ENCODE results near the gene MLC1. TPM values are rescaled to one million over a fixed set of nuclear protein-coding genes. Genes with fewer than 3 reads are reported as not detected.

The MLC1 gene
- total RNA-seq, 6 experiments from 2014 or later: 0.60 to 0.68 TPM; not detected in 4

GRCh38 chr22:50009765-50010675 is 75.2 kb downstream of the MLC1 start:
- H3K9me3 ChIP-seq: no peaks in the 10 kb centered on the region
- H3K4me3 ChIP-seq: no peak overlapping the region
- no peak for ATAC-seq
- DNase-seq: peak in 2 of 3 donors; percentile 21 to 58
- no peak overlapping the region for H3K27ac ChIP-seq
- peaks cover 0 to 22% of the 10 kb centered on the region in 2 donors for H3K27me3 ChIP-seq
- H3K4me1 ChIP-seq: peaks cover 0 to 2% (median 0%) of the 10 kb centered on the region in 4 donors
- no CpG with 5 or more reads among the region's 46 CpGs for WGBS (ENCODE audit: insufficient coverage, low coverage, low lambda C conversion rate, missing lambda C conversion rate)
- TF ChIP-seq POLR2A (IDR thresholded peaks at IDR 0.05) (no peak), CTCF (IDR thresholded peaks at IDR 0.05) (no peak)
- no peaks in the 10 kb centered on the region for H3K36me3 ChIP-seq
- intact Hi-C loops (cut with DNase I): no loop called here

Other genes starting within 250 kb of the MLC1 start
- gene ZBED4, start 231.6 kb downstream of the MLC1 start, total RNA-seq: 1 to 10 TPM; 4.1 to 9.3 (median 5.2) TPM
- gene ALG12, start 167.0 kb downstream of the MLC1 start, total RNA-seq: 10 to 100 TPM; 15.1 to 19.0 (median 16.6) TPM
- 10 to 100 TPM; 26.0 to 56.4 (median 47.8) TPM for gene CRELD2, start 166.8 kb downstream of the MLC1 start, total RNA-seq
- gene PIM3, start 124.7 kb downstream of the MLC1 start, total RNA-seq: 10 to 100 TPM; 26.7 to 64.4 (median 32.8) TPM
- gene IL17REL, start 72.7 kb downstream of the MLC1 start, total RNA-seq: not detected
- not detected for gene TTLL8, start 27.1 kb downstream of the MLC1 start, total RNA-seq
- under 1 TPM in 4 of 6 experiments, not detected in 2; 0.21 to 0.31 (median 0.24) TPM for gene MOV10L1, start 4.6 kb upstream of the MLC1 start, total RNA-seq
- gene PANX2, start 85.3 kb upstream of the MLC1 start, total RNA-seq: 10 to 100 TPM in 1 of 6 experiments, 1 to 10 TPM in 5; 3.9 to 12.3 (median 7.2) TPM
- gene TRABD, start 100.5 kb upstream of the MLC1 start, total RNA-seq: 10 to 100 TPM; 18.9 to 30.2 (median 22.8) TPM
- gene SELENOO, start 115.6 kb upstream of the MLC1 start, total RNA-seq: 10 to 100 TPM; 51.1 to 67.8 (median 59.2) TPM
- 10 to 100 TPM; 10.4 to 22.6 (median 14.6) TPM for gene TUBGCP6, start 159.6 kb upstream of the MLC1 start, total RNA-seq
- gene HDAC10, start 165.8 kb upstream of the MLC1 start, total RNA-seq: 10 to 100 TPM; 19.6 to 30.5 (median 23.0) TPM
- 1 to 10 TPM; 2.1 to 7.6 (median 3.6) TPM for gene MAPK12, start 176.3 kb upstream of the MLC1 start, total RNA-seq
- 1 to 10 TPM; 1.7 to 6.4 (median 2.5) TPM for gene MAPK11, start 185.0 kb upstream of the MLC1 start, total RNA-seq
- 100 to 1,000 TPM; 154 to 181 (median 161) TPM for gene PLXNB2, start 222.2 kb upstream of the MLC1 start, total RNA-seq
- gene DENND6B, start 241.6 kb upstream of the MLC1 start, total RNA-seq: 1 to 10 TPM in 5 of 6 experiments, under 1 TPM in 1; 0.98 to 4.1 (median 1.9) TPM